ENCODE measurements around the gene PLXNA2. TPM values are rescaled to one million over a fixed set of nuclear protein-coding genes. Genes with fewer than 3 reads are reported as not detected.

PLXNA2 gene
- polyA plus RNA-seq, 2 of the 4 experiments (the other 2 are of a cell fraction), result 0.36 to 0.87 TPM

- WGBS (ENCODE audit: missing lambda C conversion rate), result 6% methylated on average over 1 of the region's 1 CpG
- POLR2A ChIA-PET, result no interaction called here
- Histone ChIP-seq H3K27ac (no peak overlapping the region), H3K4me3 (no peak overlapping the region), H3K9me3 (no peaks in the 10 kb centered on the region; the same call in 2 of the 3 replicates), H3K4me2 (no peak overlapping the region), H3K4me1 (peaks cover 4% of the 10 kb centered on the region; the same call in 1 of the 3 replicates)
- CTCF ChIA-PET, result interaction anchor here (0.6 to 3.7 kb wide), 3 partner anchors 9 to 995 kb away, joined by 3 to 69 read pairs (median 4); no protein-coding TSS in a partner anchor
- ATAC-seq (no peak), FAIRE-seq (no peak), DNase-seq (ENCODE audit: low read depth in 1 of 2, low spot score in 1 of 2) (no peak)
- TF ChIP-seq PHF8 (IDR thresholded peaks at IDR 0.05; ENCODE audit: borderline replicate concordance, low read depth), result no peak
- no peak for TF ChIP-seq CBX8 (IDR thresholded peaks at IDR 0.05)
- no peak for TF ChIP-seq FOXS1 (CRISPR knock-in tag; IDR thresholded peaks at IDR 0.05)
- no peak for TF ChIP-seq HEYL (CRISPR knock-in tag; IDR thresholded peaks at IDR 0.05)
- no peak for TF ChIP-seq RARB (CRISPR knock-in tag; IDR thresholded peaks at IDR 0.05)
- no peak for TF ChIP-seq EP300 (IDR thresholded peaks at IDR 0.05)
- TF ChIP-seq KDM5A (IDR thresholded peaks at IDR 0.05), result no peak
- TF ChIP-seq MAZ (IDR thresholded peaks at IDR 0.05; ENCODE audit: borderline replicate concordance, low read depth, low read length), result no peak
- no peak for TF ChIP-seq RNF2 (IDR thresholded peaks at IDR 0.05; ENCODE audit: borderline replicate concordance, low read depth)
- TF ChIP-seq GATA3 (IDR thresholded peaks at IDR 0.05; ENCODE audit: borderline replicate concordance), result no peak
- TF ChIP-seq HOXB13 (CRISPR knock-in tag; IDR thresholded peaks at IDR 0.05; ENCODE audit: low read depth), result no peak
- TF ChIP-seq ESRRA (IDR thresholded peaks at IDR 0.05; ENCODE audit: borderline replicate concordance, low read length), result no peak
- TF ChIP-seq, protein P1, sequence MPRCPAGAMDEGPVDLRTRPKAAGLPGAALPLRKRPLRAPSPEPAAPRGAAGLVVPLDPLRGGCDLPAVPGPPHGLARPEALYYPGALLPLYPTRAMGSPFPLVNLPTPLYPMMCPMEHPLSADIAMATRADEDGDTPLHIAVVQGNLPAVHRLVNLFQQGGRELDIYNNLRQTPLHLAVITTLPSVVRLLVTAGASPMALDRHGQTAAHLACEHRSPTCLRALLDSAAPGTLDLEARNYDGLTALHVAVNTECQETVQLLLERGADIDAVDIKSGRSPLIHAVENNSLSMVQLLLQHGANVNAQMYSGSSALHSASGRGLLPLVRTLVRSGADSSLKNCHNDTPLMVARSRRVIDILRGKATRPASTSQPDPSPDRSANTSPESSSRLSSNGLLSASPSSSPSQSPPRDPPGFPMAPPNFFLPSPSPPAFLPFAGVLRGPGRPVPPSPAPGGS (IDR thresholded peaks at IDR 0.05), result no peak
- TF ChIP-seq CEBPB (IDR thresholded peaks at IDR 0.05), result no peak
- no peak for TF ChIP-seq MYC (IDR thresholded peaks at IDR 0.05; ENCODE audit: borderline replicate concordance, low read length)
- TF ChIP-seq HOXB5 (CRISPR knock-in tag; IDR thresholded peaks at IDR 0.05), result no peak
Measured at GRCh38 chr1:208254376-208254775, 10.2 kb upstream of the PLXNA2 start.

DNA sequence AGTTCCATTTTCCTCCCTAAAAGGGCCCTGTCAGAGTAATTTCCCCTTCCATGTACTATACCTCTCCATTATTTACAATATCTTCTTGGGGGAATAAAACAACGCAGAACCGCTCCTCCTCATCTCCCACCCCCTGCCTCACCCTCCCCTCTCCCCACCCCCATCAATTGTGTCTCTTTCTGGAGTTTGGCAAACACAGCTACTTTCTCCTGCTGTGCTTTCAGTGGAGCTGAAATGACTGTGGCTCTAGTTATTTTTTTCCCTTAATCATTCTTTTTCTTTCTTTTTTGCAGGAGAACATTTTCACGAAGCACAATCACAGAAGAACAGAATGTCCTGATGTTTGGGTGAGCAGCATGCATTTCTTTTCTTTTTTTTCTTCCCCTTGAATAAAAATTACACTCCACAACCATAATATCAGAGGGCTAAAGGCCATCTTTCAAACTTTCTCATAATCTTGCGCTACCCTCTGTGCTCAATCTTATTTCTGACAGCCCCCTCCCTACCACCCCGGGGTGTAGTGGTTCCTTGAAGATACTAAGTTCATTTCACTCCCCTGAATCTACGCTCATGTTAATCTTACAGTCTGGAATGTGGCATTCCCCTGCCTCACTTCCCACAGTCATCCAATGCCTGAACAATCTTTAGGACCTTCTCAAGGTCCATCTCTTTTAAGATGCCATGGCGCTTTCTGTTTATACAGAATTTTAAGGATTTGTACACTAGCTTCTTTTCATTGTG, 8.8 kb upstream of the PLXNA2 start:
- no peak for TF ChIP-seq CHD2 (IDR thresholded peaks at IDR 0.05; ENCODE audit: low read length, partially characterized antibody)
- TF ChIP-seq NR3C1 (IDR thresholded peaks at IDR 0.05), result no peak
- Histone ChIP-seq H3K9me3 (no peaks in the 10 kb centered on the region), H3K4me3 (no peak overlapping the region), H3K27ac (no peak overlapping the region), H3K4me2 (peak overlapping the region; percentile 42), H3K4me1 (peaks cover 4% of the 10 kb centered on the region; the same call in 1 of the 3 replicates)
- DNase-seq (ENCODE audit: low read depth in 1 of 2, low spot score in 1 of 2), result no peak
- FAIRE-seq, result no peak
- ChIA-PET POLR2A (no interaction called here), CTCF (interaction anchor here (0.6 to 3.7 kb wide), 17 partner anchors 10 to 844 kb away, joined by 3 to 69 read pairs (median 6); no protein-coding TSS in a partner anchor)
- WGBS (ENCODE audit: missing lambda C conversion rate), result 75% methylated on average over 7 of the region's 7 CpGs
- ATAC-seq, result no peak

DNA sequence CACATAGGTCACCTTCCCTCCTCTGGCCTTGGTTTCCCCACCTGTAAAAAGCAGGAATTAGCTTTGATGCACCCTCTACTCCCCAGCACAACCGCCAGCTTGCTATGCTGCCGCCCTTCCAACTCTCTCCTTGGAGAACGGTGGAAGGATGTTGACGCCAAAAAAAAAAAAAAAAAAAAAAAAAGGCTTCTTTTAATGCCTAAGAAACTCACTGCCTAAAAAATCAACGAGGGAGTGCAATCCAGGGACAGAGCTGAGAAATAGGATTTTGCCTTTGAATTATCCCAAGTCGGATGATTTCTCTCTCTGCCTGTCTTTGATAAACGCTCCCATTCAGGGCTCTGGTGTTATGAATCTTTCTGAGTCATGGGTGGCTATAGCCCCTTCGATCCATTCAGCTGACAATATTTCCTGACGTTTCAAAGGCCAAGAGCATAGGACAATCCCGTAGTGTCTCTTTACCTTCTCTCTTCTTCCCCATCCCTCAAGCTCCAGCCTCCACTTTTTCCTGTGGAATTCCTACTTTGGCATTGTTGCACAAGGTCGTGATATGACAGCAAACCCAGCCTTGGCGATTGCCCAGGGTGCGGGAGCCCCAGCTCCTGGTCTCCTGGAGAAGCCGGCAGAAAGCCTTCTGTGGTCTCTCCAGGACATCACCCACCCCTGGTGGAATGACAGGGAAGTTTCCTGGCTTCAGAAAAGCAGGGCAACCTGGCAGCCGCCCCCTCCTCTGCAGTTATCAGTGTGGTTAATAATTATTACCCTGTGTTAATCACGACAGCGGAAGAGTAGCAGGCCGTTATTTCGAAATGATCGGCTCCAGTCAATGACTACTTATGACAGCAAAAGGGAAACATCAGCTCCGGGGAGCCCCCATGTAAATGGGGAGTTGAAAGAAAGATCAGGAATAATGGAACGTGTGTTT, 8.0 kb upstream of the PLXNA2 start:
- CTCF ChIA-PET, result interaction anchor here (0.6 to 3.7 kb wide), 28 partner anchors 8 to 845 kb away, joined by 3 to 69 read pairs (median 4); partner anchors contain the start of gene PLXNA2
- 29% methylated on average over 21 of the region's 22 CpGs for WGBS (ENCODE audit: missing lambda C conversion rate)
- POLR2A ChIA-PET, result no interaction called here
- ATAC-seq, result peak; percentile 83 to 93
- no peak for FAIRE-seq
- TF ChIP-seq FOSL2 (IDR thresholded peaks at IDR 0.05), result no peak
- no peak for TF ChIP-seq FOSL2 (CRISPR knock-in tag; IDR thresholded peaks at IDR 0.05)
- no peak for TF ChIP-seq GATA3 (IDR thresholded peaks at IDR 0.05; ENCODE audit: borderline replicate concordance)
- TF ChIP-seq EHMT2 (IDR thresholded peaks at IDR 0.05; ENCODE audit: low read depth), result no peak
- peak; percentile 63 for TF ChIP-seq SMC3 (IDR thresholded peaks at IDR 0.05)
- no peak for TF ChIP-seq MAZ (IDR thresholded peaks at IDR 0.05; ENCODE audit: borderline replicate concordance, low read depth, low read length)
- no peak for TF ChIP-seq BHLHE40 (IDR thresholded peaks at IDR 0.05; ENCODE audit: low read depth, low read length)
- TF ChIP-seq MYC (IDR thresholded peaks at IDR 0.05; ENCODE audit: borderline replicate concordance, low read length), result no peak
- TF ChIP-seq CEBPB (IDR thresholded peaks at IDR 0.05), result no peak
- TF ChIP-seq CTCF (IDR thresholded peaks at IDR 0.05), result peak; percentile 62
- TF ChIP-seq CHD2 (IDR thresholded peaks at IDR 0.05; ENCODE audit: low read length, partially characterized antibody), result no peak
- TF ChIP-seq TFCP2L1 (CRISPR knock-in tag; IDR thresholded peaks at IDR 0.05), result no peak
- TF ChIP-seq RARB (CRISPR knock-in tag; IDR thresholded peaks at IDR 0.05), result no peak
- TF ChIP-seq FOXS1 (CRISPR knock-in tag; IDR thresholded peaks at IDR 0.05), result no peak
- peak; percentile 71 to 75 for TF ChIP-seq RAD21 (conservative IDR thresholded peaks at IDR 0.05 in 1 of 2, IDR thresholded peaks at IDR 0.05 in 1 of 2)
- TF ChIP-seq EP300 (IDR thresholded peaks at IDR 0.05), result no peak
- Histone ChIP-seq H3K4me2 (peak overlapping the region; percentile 42), H3K4me1 (peaks cover 4% of the 10 kb centered on the region; the same call in 1 of the 3 replicates), H3K9me3 (no peaks in the 10 kb centered on the region), H3K27ac (no peak overlapping the region), H3K4me3 (no peak overlapping the region)
- peak; percentile 50 to 85 for DNase-seq (ENCODE audit: low read depth in 1 of 2, low spot score in 1 of 2)
